HEK293T (cell line): ENCODE results near the gene KPNA3.
"Not testable (repeated sequence)": the region's sequence is repeated elsewhere in the genome, so short reads cannot be mapped to it uniquely, and the experiment has no call there.

Experiments
- CTCF ChIA-PET: fragments of 350-600 bp; formaldehyde crosslinking; extraction: SDS; loops from one replicate; lab custom pipeline; 2021; ENCODE audit warnings: antibody characterized with exemption, inconsistent platforms; lab: Yijun Ruan, JAX
- POLR2A ChIA-PET: fragments of 350-600 bp; formaldehyde crosslinking; extraction: SDS; loops from one replicate; lab custom pipeline; 2020; ENCODE audit warnings: antibody characterized with exemption, inconsistent platforms; lab: Yijun Ruan, JAX
- DNase-seq: peaks from one replicate; pipeline ENCODE4 v3.0.0; 2012; ENCODE audit warnings: mixed read lengths; ENCODE audit errors: extremely low spot score
- ARNT ChIP-seq: fragments of 450-650 bp; IDR thresholded peaks from 2 replicates; pipeline ENCODE4 v1.6.1; 2017; ENCODE audit warnings: mild to moderate bottlenecking
- BHLHE40 ChIP-seq: fragments of 450-650 bp; IDR thresholded peaks from 2 replicates; pipeline ENCODE4 v1.6.1; 2016; ENCODE audit warnings: mild to moderate bottlenecking, moderate library complexity, borderline replicate concordance
- CTBP1 ChIP-seq: fragments of 450-650 bp; IDR thresholded peaks from 2 replicates; pipeline ENCODE4 v1.6.1; 2016; ENCODE audit warnings: borderline replicate concordance
- ELF4 ChIP-seq: fragments of 450-650 bp; IDR thresholded peaks from 2 replicates; pipeline ENCODE4 v1.6.1; 2017; ENCODE audit warnings: antibody characterized with exemption
- FOXA1 ChIP-seq: fragments of 450-650 bp; IDR thresholded peaks from 2 replicates; pipeline ENCODE4 v1.6.1; 2016; ENCODE audit warnings: mild to moderate bottlenecking
- FOXK2 ChIP-seq: fragments of 450-650 bp; IDR thresholded peaks from 2 replicates; pipeline ENCODE4 v1.6.1; 2016; ENCODE audit warnings: mild to moderate bottlenecking
- FOXM1 ChIP-seq: fragments of 450-650 bp; IDR thresholded peaks from 2 replicates; pipeline ENCODE4 v1.6.1; 2017; ENCODE audit warnings: mild to moderate bottlenecking, borderline replicate concordance
- HDGF ChIP-seq: fragments of 450-650 bp; IDR thresholded peaks from 2 replicates; pipeline ENCODE4 v1.6.1; 2017; ENCODE audit warnings: antibody characterized with exemption, borderline replicate concordance
- L3MBTL2 ChIP-seq: fragments of 450-650 bp; conservative IDR thresholded peaks from 2 replicates; pipeline ENCODE4 v1.6.1; 2016; ENCODE audit warnings: mild to moderate bottlenecking
- LEF1 ChIP-seq: fragments of 450-650 bp; IDR thresholded peaks from 2 replicates; pipeline ENCODE4 v1.6.1; 2017; ENCODE audit warnings: mild to moderate bottlenecking, borderline replicate concordance
- NFRKB ChIP-seq: fragments of 450-650 bp; IDR thresholded peaks from 2 replicates; pipeline ENCODE4 v1.6.1; 2016; ENCODE audit warnings: mild to moderate bottlenecking, moderate library complexity
- PKNOX1 ChIP-seq: fragments of 450-650 bp; IDR thresholded peaks from 2 replicates; pipeline ENCODE4 v1.6.1; 2016
- SP1 ChIP-seq: fragments of 450-650 bp; IDR thresholded peaks from 2 replicates; pipeline ENCODE4 v1.6.1; 2017
- SUZ12 ChIP-seq: fragments of 450-650 bp; IDR thresholded peaks from 2 replicates; pipeline ENCODE4 v1.6.1; 2016; ENCODE audit warnings: mild to moderate bottlenecking
- TARDBP ChIP-seq: fragments of 450-650 bp; IDR thresholded peaks from 2 replicates; pipeline ENCODE4 v1.6.1; 2016
- ZNF384 ChIP-seq: fragments of 450-650 bp; IDR thresholded peaks from 2 replicates; pipeline ENCODE4 v1.6.1; 2016

KPNA3 gene

DNA sequence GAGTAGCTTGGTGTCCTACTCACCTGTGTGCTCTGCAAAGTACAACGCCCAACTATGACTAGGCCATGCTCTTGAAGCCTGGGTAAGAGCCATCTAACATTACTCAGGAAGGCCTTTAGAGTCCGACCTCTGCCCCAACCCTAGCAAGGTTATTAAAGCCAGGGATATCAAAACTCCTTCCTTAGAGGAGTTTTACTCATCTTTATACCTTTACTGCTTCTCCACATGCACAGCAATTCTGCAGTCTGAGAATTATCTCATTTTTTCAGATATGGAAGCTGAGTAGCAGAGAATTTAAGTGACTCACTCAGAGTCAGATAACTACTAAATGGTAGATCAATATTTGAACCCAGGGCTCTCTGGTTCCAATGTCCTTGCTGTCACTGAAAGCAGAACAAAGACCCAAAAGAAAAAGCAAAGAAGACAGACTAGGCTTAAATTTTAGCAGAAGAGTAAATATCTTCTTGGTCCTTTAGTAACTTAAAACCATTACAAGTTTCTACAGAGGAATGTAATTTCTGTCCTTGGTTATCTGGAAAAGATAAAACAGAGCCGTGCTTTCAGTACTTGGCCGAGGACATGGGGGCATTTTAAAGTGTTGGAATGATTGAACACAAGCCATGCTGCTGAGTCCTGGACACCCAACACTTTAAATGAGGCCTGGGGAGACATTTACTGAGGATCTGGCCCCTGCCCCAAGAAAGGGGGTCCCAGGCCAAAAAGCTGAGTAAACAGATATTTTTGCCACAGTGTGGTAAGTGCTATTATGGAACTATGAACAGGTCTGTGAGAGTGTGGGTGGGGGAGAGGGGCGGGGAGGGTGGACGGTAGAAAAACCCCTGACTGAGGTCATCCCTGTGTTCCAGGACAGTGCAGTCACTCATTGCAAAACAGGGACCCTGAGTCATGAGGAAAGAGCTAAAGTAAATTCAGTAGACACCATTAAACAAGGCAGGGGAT lies 18.4 kb upstream of the KPNA3 start:
- TF ChIP-seq ZNF384 = no peak
- no peak for TF ChIP-seq FOXK2
- no peak for TF ChIP-seq L3MBTL2
- TF ChIP-seq BHLHE40 = no peak
- TF ChIP-seq PKNOX1 = no peak
- TF ChIP-seq ELF4 = no peak
- TF ChIP-seq CTBP1 = no peak
- no peak for TF ChIP-seq ARNT
- TF ChIP-seq TARDBP = no peak
- no peak for TF ChIP-seq HDGF
- ChIA-PET POLR2A (interaction anchor here (1.2 kb wide), 1 partner anchor 18 kb away, joined by 13 read pairs; the partner anchor contains the start of gene KPNA3), CTCF (no interaction called here)
- no peak for DNase-seq

DNA sequence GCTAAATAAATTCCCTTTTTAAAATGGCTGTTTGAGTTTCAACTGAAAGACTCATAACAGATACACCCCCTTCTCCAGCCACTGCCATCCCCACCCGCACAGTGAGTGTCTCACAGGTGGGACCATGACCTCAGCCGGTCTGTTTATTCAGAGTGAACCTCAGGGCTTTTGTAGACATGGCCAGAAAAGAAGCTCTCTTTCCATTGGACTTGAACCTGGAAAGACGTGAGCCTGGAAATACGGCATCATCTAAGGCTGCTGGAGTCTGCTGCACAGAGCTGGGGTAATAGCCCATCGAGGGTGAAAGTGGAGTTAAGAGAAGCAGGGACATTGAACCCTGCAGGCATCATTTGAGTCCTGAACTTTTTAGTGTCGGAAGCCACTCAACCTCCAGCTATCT lies 15.2 kb upstream of the KPNA3 start:
- no peak for DNase-seq
- ChIA-PET POLR2A (interaction anchor here (4.0 kb wide), 1 partner anchor 14 kb away, joined by 21 read pairs; the partner anchor contains the start of gene KPNA3), CTCF (interaction anchor here (0.6 kb wide), 1 partner anchor 122 kb away, joined by 4 read pairs; no protein-coding TSS in a partner anchor)
- TF ChIP-seq FOXA1 = no peak
- no peak for TF ChIP-seq ARNT
- TF ChIP-seq L3MBTL2 = no peak
- TF ChIP-seq LEF1 = no peak
- TF ChIP-seq FOXK2 = no peak
- no peak for TF ChIP-seq CTBP1
- no peak for TF ChIP-seq TARDBP
- no peak for TF ChIP-seq SUZ12
- TF ChIP-seq NFRKB = no peak
- no peak for TF ChIP-seq HDGF
- no peak for TF ChIP-seq PKNOX1
- TF ChIP-seq ZNF384 = no peak
- TF ChIP-seq FOXM1 = no peak
- no peak for TF ChIP-seq SP1
- TF ChIP-seq ELF4 = no peak
- TF ChIP-seq BHLHE40 = no peak

DNA sequence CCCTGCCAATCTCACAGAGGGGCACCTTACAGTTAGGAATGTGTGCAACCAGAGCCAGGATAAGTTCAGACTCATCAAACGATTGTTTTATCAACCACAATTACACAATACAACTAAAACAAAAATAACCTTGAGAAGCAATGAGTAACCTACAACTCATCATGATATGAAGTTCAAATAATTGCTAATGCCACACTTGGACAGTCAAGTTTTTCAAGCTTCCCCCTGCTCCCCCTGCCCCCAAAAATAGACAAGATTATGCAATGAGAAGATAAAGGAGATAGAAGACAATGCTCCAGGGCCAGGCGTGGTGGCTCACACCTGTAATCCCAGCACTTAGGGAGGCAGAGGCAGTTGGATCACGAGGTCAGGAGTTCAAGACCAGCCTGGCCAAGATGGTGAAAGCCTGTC lies 13.6 kb upstream of the KPNA3 start:
- no peak for TF ChIP-seq FOXA1
- no peak for TF ChIP-seq SUZ12
- no peak for TF ChIP-seq TARDBP
- TF ChIP-seq BHLHE40 = no peak
- no peak for TF ChIP-seq PKNOX1
- TF ChIP-seq L3MBTL2 = no peak
- TF ChIP-seq ELF4 = no peak
- ChIA-PET CTCF (no interaction called here), POLR2A (interaction anchor here (4.0 kb wide), 1 partner anchor 13 kb away, joined by 21 read pairs; the partner anchor contains the start of gene KPNA3)
- no peak for DNase-seq

DNA sequence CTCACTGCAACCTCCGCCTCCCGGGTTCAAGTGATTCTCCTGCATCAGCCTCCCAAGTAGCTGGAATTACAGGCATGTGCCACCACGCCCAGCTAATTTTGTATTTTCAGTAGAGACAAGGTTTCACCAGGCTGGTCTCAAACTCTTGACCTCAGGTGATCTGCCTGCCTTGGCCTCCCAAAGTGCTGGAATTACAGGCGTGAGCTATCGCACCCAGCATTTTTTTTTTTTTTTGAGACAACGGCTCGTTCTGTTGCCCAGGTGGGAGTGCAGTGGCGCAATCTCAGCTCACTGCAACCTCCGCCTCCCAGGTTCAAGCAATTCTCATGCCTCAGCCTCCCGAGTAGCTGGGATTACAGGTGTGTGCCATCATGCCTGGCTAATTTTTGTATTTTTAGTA lies 10.6 kb upstream of the KPNA3 start:
- ChIA-PET CTCF (interaction anchor here (0.6 kb wide), 1 partner anchor 46 kb away, joined by 3 read pairs; no protein-coding TSS in a partner anchor), POLR2A (interaction anchor here (1.2 kb wide), 1 partner anchor 10 kb away, joined by 8 read pairs; the partner anchor contains the start of gene KPNA3)
- DNase-seq = not testable (repeated sequence)

DNA sequence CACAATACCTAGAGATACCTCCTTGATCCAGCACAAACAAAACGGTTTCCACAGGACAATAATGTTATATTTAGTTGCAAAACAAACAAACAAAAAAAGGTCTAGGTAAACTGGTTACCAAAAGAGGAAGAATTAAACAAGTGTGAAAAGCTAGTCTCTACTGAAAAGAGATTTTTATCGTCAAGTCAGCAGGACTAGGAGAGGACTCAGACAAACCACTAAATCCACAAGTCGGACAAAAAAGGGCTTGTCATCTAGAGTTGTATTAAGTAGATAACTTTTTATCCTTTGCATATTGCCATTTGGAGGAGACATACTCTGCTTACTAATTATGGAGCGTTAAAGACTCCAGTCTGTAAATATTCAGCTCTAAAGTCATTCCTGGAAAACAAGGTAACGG lies 9.9 kb upstream of the KPNA3 start:
- ChIA-PET CTCF (interaction anchor here (0.6 kb wide), 1 partner anchor 42 kb away, joined by 7 read pairs; no protein-coding TSS in a partner anchor), POLR2A (interaction anchor here (1.2 kb wide), 1 partner anchor 9 kb away, joined by 8 read pairs; the partner anchor contains the start of gene KPNA3)
- DNase-seq = no peak
- TF ChIP-seq FOXA1 (no peak), SP1 (no peak), L3MBTL2 (no peak), ARNT (no peak), LEF1 (no peak), SUZ12 (no peak), ELF4 (no peak), HDGF (no peak), FOXK2 (no peak), BHLHE40 (no peak), FOXM1 (no peak), NFRKB (no peak), ZNF384 (no peak), PKNOX1 (no peak), CTBP1 (no peak), TARDBP (no peak)
